ENCODE data around the gene CHERP. TPM values are rescaled to one million over a fixed set of nuclear protein-coding genes. Genes with fewer than 3 reads are reported as not detected.

CHERP gene
- total and polyA plus RNA-seq, 2 experiments from 2014 or later: 7.8 to 38.7 TPM

GRCh38 chr19:16564842-16565241, 22.6 kb upstream of the CHERP start:
- Histone ChIP-seq H3K79me2 (peaks cover 30% of the 10 kb centered on the region), H3K4me3 (no peak overlapping the region), H4K20me1 (ENCODE audit: insufficient read depth, poor library complexity, severe bottlenecking) (no peaks in the 10 kb centered on the region), H3K9me3 (ENCODE audit: low read depth) (no peaks in the 10 kb centered on the region), H3K4me2 (peak overlapping the region; percentile 28), H3K27me3 (no peaks in the 10 kb centered on the region), H3K36me3 (replicated peaks; ENCODE audit: insufficient read depth, low read depth) (no peaks in the 10 kb centered on the region), H3K4me1 (ENCODE audit: insufficient read depth) (no peaks in the 10 kb centered on the region), H3K9me2 (replicated peaks; ENCODE audit: insufficient read depth) (no peaks in the 10 kb centered on the region), H3K27ac (no peak overlapping the region), H2AFZ (no peak overlapping the region)
- DNase-seq (ENCODE audit: low spot score): no peak
- TF ChIP-seq CTCF (IDR thresholded peaks at IDR 0.05; ENCODE audit: poor library complexity) (no peak), EZH2phosphoT487 (IDR thresholded peaks at IDR 0.05; ENCODE audit: low read depth, severe bottlenecking, unreplicated experiment) (no peak), EZH2 (IDR thresholded peaks at IDR 0.05; ENCODE audit: borderline replicate concordance) (no peak)
- WGBS (ENCODE audit: low lambda C conversion rate, missing lambda C conversion rate): 78% methylated on average over 7 of the region's 7 CpGs

GRCh38 chr19:16562608-16563025, 20.4 kb upstream of the CHERP start:
- H3K4me3 ChIP-seq: no peak overlapping the region
- no peak for DNase-seq (ENCODE audit: low spot score)
- H2AFZ ChIP-seq: no peak overlapping the region
- no peaks in the 10 kb centered on the region for H3K4me1 ChIP-seq (ENCODE audit: insufficient read depth)
- H3K9me3 ChIP-seq (ENCODE audit: low read depth): no peaks in the 10 kb centered on the region
- no peaks in the 10 kb centered on the region for H3K36me3 ChIP-seq (replicated peaks; ENCODE audit: insufficient read depth, low read depth)
- H3K4me2 ChIP-seq: no peak overlapping the region
- WGBS (ENCODE audit: low lambda C conversion rate, missing lambda C conversion rate): 98% methylated on average over 6 of the region's 6 CpGs
- no peaks in the 10 kb centered on the region for H3K9me2 ChIP-seq (replicated peaks; ENCODE audit: insufficient read depth)
- no peak overlapping the region for H3K27ac ChIP-seq
- no peak for TF ChIP-seq EZH2 (IDR thresholded peaks at IDR 0.05; ENCODE audit: borderline replicate concordance)
- no peak for TF ChIP-seq CTCF (IDR thresholded peaks at IDR 0.05; ENCODE audit: poor library complexity)
- TF ChIP-seq EZH2phosphoT487 (IDR thresholded peaks at IDR 0.05; ENCODE audit: low read depth, severe bottlenecking, unreplicated experiment): no peak
- H4K20me1 ChIP-seq (ENCODE audit: insufficient read depth, poor library complexity, severe bottlenecking): no peaks in the 10 kb centered on the region
- H3K27me3 ChIP-seq: no peaks in the 10 kb centered on the region
- peaks cover 18% of the 10 kb centered on the region for H3K79me2 ChIP-seq

- H3K36me3 ChIP-seq (replicated peaks; ENCODE audit: insufficient read depth, low read depth): no peaks in the 10 kb centered on the region
- no peaks in the 10 kb centered on the region for H3K27me3 ChIP-seq
- no peak overlapping the region for H3K27ac ChIP-seq
- H3K4me2 ChIP-seq: no peak overlapping the region
- H3K4me1 ChIP-seq (ENCODE audit: insufficient read depth): no peaks in the 10 kb centered on the region
- no peaks in the 10 kb centered on the region for H4K20me1 ChIP-seq (ENCODE audit: insufficient read depth, poor library complexity, severe bottlenecking)
- no peak for DNase-seq (ENCODE audit: low spot score)
- H3K4me3 ChIP-seq: no peak overlapping the region
- no peak overlapping the region for H2AFZ ChIP-seq
- peaks cover 11% of the 10 kb centered on the region for H3K79me2 ChIP-seq
- WGBS (ENCODE audit: low lambda C conversion rate, missing lambda C conversion rate): 95% methylated on average over 8 of the region's 8 CpGs
- no peak for TF ChIP-seq CTCF (IDR thresholded peaks at IDR 0.05; ENCODE audit: poor library complexity)
- TF ChIP-seq EZH2 (IDR thresholded peaks at IDR 0.05; ENCODE audit: borderline replicate concordance): no peak
- H3K9me3 ChIP-seq (ENCODE audit: low read depth): no peaks in the 10 kb centered on the region
- H3K9me2 ChIP-seq (replicated peaks; ENCODE audit: insufficient read depth): no peaks in the 10 kb centered on the region
These were observed 19.1 kb upstream of the CHERP start for GRCh38 chr19:16561382-16561781.

GRCh38 chr19:16559780-16560276, 17.6 kb upstream of the CHERP start:
- no peak for TF ChIP-seq EZH2phosphoT487 (IDR thresholded peaks at IDR 0.05; ENCODE audit: low read depth, severe bottlenecking, unreplicated experiment)
- no peak for TF ChIP-seq CTCF (IDR thresholded peaks at IDR 0.05; ENCODE audit: poor library complexity)
- TF ChIP-seq EZH2 (IDR thresholded peaks at IDR 0.05; ENCODE audit: borderline replicate concordance): no peak
- Histone ChIP-seq H3K4me3 (no peak overlapping the region), H3K9me2 (replicated peaks; ENCODE audit: insufficient read depth) (no peaks in the 10 kb centered on the region), H3K27ac (no peak overlapping the region), H3K4me1 (ENCODE audit: insufficient read depth) (no peaks in the 10 kb centered on the region), H4K20me1 (ENCODE audit: insufficient read depth, poor library complexity, severe bottlenecking) (no peaks in the 10 kb centered on the region), H2AFZ (no peak overlapping the region), H3K9me3 (ENCODE audit: low read depth) (no peaks in the 10 kb centered on the region), H3K27me3 (no peaks in the 10 kb centered on the region), H3K4me2 (no peak overlapping the region), H3K36me3 (replicated peaks; ENCODE audit: insufficient read depth, low read depth) (no peaks in the 10 kb centered on the region), H3K79me2 (peaks cover 11% of the 10 kb centered on the region)
- 89% methylated on average over 10 of the region's 10 CpGs for WGBS (ENCODE audit: low lambda C conversion rate, missing lambda C conversion rate)
- DNase-seq (ENCODE audit: low spot score): no peak

Data from hepatocyte (in vitro differentiated cells).